H1 (cell line): ENCODE results near the gene CACNA1D. TPM values are rescaled to one million over a fixed set of nuclear protein-coding genes. Genes with fewer than 3 reads are reported as not detected.

Source experiments
- CTCF ChIA-PET: fragments of 300-600 bp; sonication (Branson Sonifier 250); formaldehyde crosslinking; loops from one replicate; lab custom pipeline; 2021; ENCODE audit not compliant: partially characterized antibody; lab: Charles Lee
- POLR2A ChIA-PET: fragments of 300-600 bp; sonication (Branson Sonifier 250); formaldehyde crosslinking; loops from one replicate; lab custom pipeline; 2021; ENCODE audit warnings: inconsistent platforms; ENCODE audit not compliant: partially characterized antibody; lab: Charles Lee
- DNase-seq, 2 experiments: peaks; one replicate each; pipeline versions ENCODE4 v3.0.0 to v3.0.0-alpha.2; 2010 to 2022; ENCODE audit warnings: low spot score in 2 of 2, low read depth in 1 of 2, mixed read lengths in 1 of 2
- FAIRE-seq: peaks from 2 replicates; lab custom pipeline; 2011; peaks lifted over from hg19 to GRCh38; lab: Jason Lieb, UNC
- H2AFZ ChIP-seq: 2 replicates; pipeline ENCODE4 v1.8.1; 2012; ENCODE audit warnings: low read length, inconsistent platforms
- H2AK5ac ChIP-seq: 2 replicates; pipeline ENCODE4 v1.6.1; 2013; ENCODE audit warnings: low read depth, low read length
- H2BK120ac ChIP-seq: replicated peaks from 2 replicates; pipeline ENCODE3; 2013; ENCODE audit warnings: low read depth, low read length, inconsistent platforms
- H2BK12ac ChIP-seq: 2 replicates; pipeline ENCODE4 v1.6.1; 2013; ENCODE audit warnings: low read depth, low read length
- H2BK15ac ChIP-seq: 2 replicates; pipeline ENCODE4 v1.6.1; 2013; ENCODE audit warnings: low read length
- H2BK20ac ChIP-seq: 2 replicates; pipeline ENCODE4 v1.6.1; 2013; ENCODE audit warnings: low read length
- H2BK5ac ChIP-seq: 2 replicates; pipeline ENCODE4 v1.6.1; 2013; ENCODE audit warnings: low read depth, low read length
- H3K14ac ChIP-seq: 2 replicates; pipeline ENCODE4 v1.6.1; 2013; ENCODE audit warnings: inconsistent platforms; ENCODE audit not compliant: insufficient read length
- H3K18ac ChIP-seq: 2 replicates; pipeline ENCODE4 v1.6.1; 2013; ENCODE audit warnings: low read length; ENCODE audit errors: extremely low read depth
- H3K23ac ChIP-seq: 2 replicates; pipeline ENCODE4 v1.6.1; 2013; ENCODE audit warnings: inconsistent platforms; ENCODE audit not compliant: insufficient read length
- H3K23me2 ChIP-seq: 2 replicates; pipeline ENCODE4 v1.6.1; 2013; ENCODE audit warnings: low read depth, low read length
- H3K27ac ChIP-seq: 2 replicates; pipeline ENCODE4 v1.6.1; 2011; ENCODE audit warnings: low read depth, low read length, inconsistent platforms
- H3K27me3 ChIP-seq, 4 experiments: replicated peaks in 1 of 4; 1 replicate in 1 of 4; 2 replicates in 3 of 4; pipeline versions ENCODE4 v1.6.1 to v1.8.1; 2011 to 2013; ENCODE audit warnings: low read length in 3 of 4, mild to moderate bottlenecking in 3 of 4, inconsistent platforms in 2 of 4, mixed read lengths in 2 of 4, moderate library complexity in 1 of 4; ENCODE audit not compliant: control insufficient read depth in 3 of 4, insufficient read depth in 3 of 4; ENCODE audit errors: extremely low read depth in 1 of 4
- H3K36me3 ChIP-seq, 4 experiments: 2 replicates each; pipeline versions ENCODE4 v1.6.1 to v1.8.1; 2011 to 2013; ENCODE audit warnings: mild to moderate bottlenecking in 4 of 4, low read length in 3 of 4, moderate library complexity in 2 of 4, control low read depth in 1 of 4, inconsistent platforms in 1 of 4; ENCODE audit not compliant: insufficient read depth in 4 of 4, control insufficient read depth in 2 of 4
- H3K4ac ChIP-seq: replicated peaks from 2 replicates; pipeline ENCODE3; 2013; ENCODE audit warnings: low read length, low read depth, mixed read lengths, inconsistent platforms; ENCODE audit not compliant: insufficient read length
- H3K4me1 ChIP-seq, 4 experiments: replicated peaks in 1 of 4; 1 replicate in 1 of 4; 2 replicates in 3 of 4; pipeline versions ENCODE4 v1.6.1 to v1.8.1; 2011 to 2013; ENCODE audit warnings: low read length in 3 of 4, inconsistent platforms in 2 of 4, mixed read lengths in 1 of 4; ENCODE audit not compliant: insufficient read depth in 4 of 4, control insufficient read depth in 3 of 4
- H3K4me2 ChIP-seq, 2 experiments: 2 replicates each; pipeline versions ENCODE4 v1.6.1 to v1.8.1; 2011 to 2013; ENCODE audit warnings: low read depth in 2 of 2, low read length in 2 of 2, control low read depth in 1 of 2, inconsistent platforms in 1 of 2, mild to moderate bottlenecking in 1 of 2; ENCODE audit not compliant: insufficient read depth in 1 of 2
- H3K4me3 ChIP-seq, 4 experiments: fragments of 200-600, 300-600 bp in 1 of 4; sonication (generic), shearing (Covaris generic), sonication (Bioruptor Twin) in 1 of 4; 2 replicates each; pipeline versions ENCODE4 v1.5.1 to v1.8.1; 2011 to 2016; ENCODE audit warnings: low read length in 4 of 4, low read depth in 3 of 4, control low read depth in 2 of 4, inconsistent platforms in 2 of 4, mild to moderate bottlenecking in 2 of 4, mixed read lengths in 1 of 4, moderate library complexity in 1 of 4; ENCODE audit not compliant: insufficient read depth in 2 of 4; ENCODE audit errors: extremely low read depth in 1 of 4
- H3K56ac ChIP-seq: replicated peaks from 2 replicates; pipeline ENCODE3; 2013; ENCODE audit warnings: low read depth, mild to moderate bottlenecking, mixed read lengths, low read length, inconsistent platforms; ENCODE audit not compliant: insufficient read length
- H3K79me1 ChIP-seq: 2 replicates; pipeline ENCODE4 v1.6.1; 2013; ENCODE audit warnings: low read depth, low read length, control low read depth
- H3K79me2 ChIP-seq, 2 experiments: 2 replicates each; pipeline versions ENCODE4 v1.6.1 to v1.8.1; 2012 to 2013; ENCODE audit warnings: low read length in 2 of 2, mild to moderate bottlenecking in 2 of 2, inconsistent platforms in 1 of 2; ENCODE audit not compliant: insufficient read depth in 2 of 2, control insufficient read depth in 1 of 2
- H3K9ac ChIP-seq, 4 experiments: replicated peaks in 1 of 4; 1 replicate in 1 of 4; 2 replicates in 3 of 4; pipeline versions ENCODE4 v1.6.1 to v1.8.1; 2011 to 2013; ENCODE audit warnings: low read depth in 3 of 4, low read length in 3 of 4, control low read depth in 2 of 4, mild to moderate bottlenecking in 2 of 4, moderate library complexity in 2 of 4, inconsistent platforms in 1 of 4; ENCODE audit errors: extremely low read depth in 1 of 4
- H3K9me3 ChIP-seq, 2 experiments: 2 replicates each; pipeline versions ENCODE4 v1.6.1 to v1.8.1; 2012 to 2013; ENCODE audit warnings: mild to moderate bottlenecking in 2 of 2, moderate library complexity in 2 of 2, control low read depth in 1 of 2, inconsistent platforms in 1 of 2, low read depth in 1 of 2, low read length in 1 of 2, mixed read lengths in 1 of 2; ENCODE audit not compliant: insufficient read depth in 2 of 2
- H4K20me1 ChIP-seq, 2 experiments: replicated peaks in 1 of 2; 2 replicates each; pipeline versions ENCODE3 to v1.8.1; 2011 to 2013; ENCODE audit warnings: inconsistent platforms in 2 of 2, low read length in 2 of 2, mild to moderate bottlenecking in 1 of 2; ENCODE audit not compliant: insufficient read depth in 2 of 2, control insufficient read depth in 1 of 2
- H4K5ac ChIP-seq: 2 replicates; pipeline ENCODE4 v1.6.1; 2013; ENCODE audit warnings: low read length, low read depth, mixed read lengths, inconsistent platforms; ENCODE audit not compliant: insufficient read length
- H4K8ac ChIP-seq: 2 replicates; pipeline ENCODE4 v1.8.0; 2013; ENCODE audit warnings: mild to moderate bottlenecking, moderate library complexity, low read length, inconsistent platforms; ENCODE audit not compliant: insufficient read depth; ENCODE audit errors: extremely low read depth
- H4K91ac ChIP-seq: replicated peaks from 2 replicates; pipeline ENCODE3; 2013; ENCODE audit warnings: low read length, mixed read lengths, inconsistent platforms; ENCODE audit not compliant: insufficient read length
- CBX5 ChIP-seq: fragments of 300-800, 300-1000 bp; sonication (generic); IDR thresholded peaks from 2 replicates; pipeline ENCODE4 v1.7.1; 2016; ENCODE audit warnings: antibody characterized with exemption, low read length, low read depth
- EGR1 ChIP-seq: IDR thresholded peaks from 2 replicates; pipeline ENCODE4 v1.6.1; 2011; ENCODE audit warnings: low read depth, low read length, borderline replicate concordance
- POLR2AphosphoS5 ChIP-seq: IDR thresholded peaks from 2 replicates; pipeline ENCODE4 v1.6.1; 2011; ENCODE audit warnings: low read depth, low read length
- RBBP5 ChIP-seq: IDR thresholded peaks from 2 replicates; pipeline ENCODE4 v1.7.1; 2012; ENCODE audit warnings: low read depth, mild to moderate bottlenecking, inconsistent platforms, low read length, moderate library complexity, borderline replicate concordance
- SIRT6 ChIP-seq: IDR thresholded peaks from one replicate; pipeline ENCODE4 v1.7.1; 2012; ENCODE audit warnings: low read length, inconsistent platforms
- SUZ12 ChIP-seq: fragments of 200-600 bp; sonication (generic); IDR thresholded peaks from 2 replicates; pipeline ENCODE4 v1.6.1; 2012; ENCODE audit warnings: mild to moderate bottlenecking, inconsistent platforms, low read length, moderate library complexity, mixed read lengths
- WGBS, 2 experiments: shearing (Covaris generic) in 1 of 2; methylation state at CpG; one replicate each; pipeline versions ENCODE4 v1.1.6 to v1.1.7; 2013 to 2015; ENCODE audit warnings: low lambda C conversion rate in 2 of 2, mixed read lengths in 2 of 2, inconsistent platforms in 1 of 2, low coverage in 1 of 2, missing lambda C conversion rate in 1 of 2; ENCODE audit not compliant: insufficient replicate concordance in 2 of 2, insufficient coverage in 1 of 2, insufficient read length in 1 of 2; ENCODE audit errors: extremely low coverage in 1 of 2, missing lambda C conversion rate in 1 of 2; 5-methylcytosine and 5-hydroxymethylcytosine counted together
- polyA plus RNA-seq, 7 experiments: library from polyadenylated mRNA; depleted of rRNA in 3 of 7; stranded (reverse) in 5 of 7; unstranded in 2 of 7; fragments of >200 nt in 5 of 7; fragments of 200-250 nt in 2 of 7; gene quantifications; 1 replicate in 5 of 7; 2 replicates in 1 of 7; 4 replicates in 1 of 7; pipeline versions ENCODE4 v1.2.1 to v1.2.3, GENCODE V29; 2011 to 2013; ENCODE audit warnings: missing spikeins in 2 of 7, mixed read lengths in 2 of 7
- total RNA-seq: library from RNA; stranded (reverse); fragmentation: NEBNext Ultra II Directional; extraction: Animal tissue kit (Norgen Biotek cat#: 25700); gene quantifications from 2 replicates; pipeline ENCODE4 v1.2.1, GENCODE V29; 2021

CACNA1D gene
- total and polyA plus RNA-seq, 2 of the 8 experiments (the other 6 are each of a cell fraction or from before 2014, with no cell fraction given), result 2.0 to 2.9 TPM

DNA sequence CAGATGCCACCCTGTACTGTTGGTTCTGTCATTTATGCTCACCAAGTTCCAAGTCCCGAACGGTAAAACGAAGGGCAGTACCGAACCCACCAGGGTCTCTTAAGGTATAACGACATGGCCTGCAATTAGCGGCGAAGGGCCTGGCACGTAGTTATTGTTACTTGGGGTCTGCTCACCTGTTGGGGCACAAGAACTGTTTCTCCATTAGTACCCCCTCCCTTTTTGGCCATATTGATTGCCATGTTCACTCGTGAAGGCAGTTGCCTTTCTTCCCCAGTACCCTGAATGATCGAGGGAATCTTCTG lies 352.4 kb downstream of the CACNA1D start:
- Histone ChIP-seq H4K8ac (peak overlapping the region; percentile 45; the same call in 1 of the 2 replicates), H3K23ac (no peak overlapping the region), H4K91ac (no peak overlapping the region), H3K4me2 (peak overlapping the region; percentile 69 to 90), H3K9me3 (no peaks in the 10 kb centered on the region), H2AFZ (no peak overlapping the region), H2BK15ac (no peak overlapping the region), H3K79me1 (peaks cover 10% of the 10 kb centered on the region), H3K36me3 (peaks cover 0 to 4% (median 2%) of the 10 kb centered on the region in 4 experiments; a peak in 3 of 8 replicates), H3K4me1 (peaks cover 17 to 30% (median 21%) of the 10 kb centered on the region in 4 experiments), H3K27ac (no peak overlapping the region), H4K5ac (no peak overlapping the region), H2BK120ac (no peak overlapping the region), H3K9ac (no peak overlapping the region; a peak in 1 of 7 replicates), H3K79me2 (no peaks in the 10 kb centered on the region; a peak in 1 of 4 replicates), H3K27me3 (peaks cover 3 to 16% (median 9%) of the 10 kb centered on the region in 4 experiments), H3K4me3 (peak overlapping the region; percentile 47 to 79 (median 72)), H3K56ac (no peak overlapping the region), H2BK12ac (no peak overlapping the region), H3K18ac (peak overlapping the region; percentile 73; the same call in 1 of the 2 replicates), H3K4ac (no peak overlapping the region), H2AK5ac (no peak overlapping the region), H2BK20ac (peak overlapping the region; percentile 61; the same call in 1 of the 2 replicates), H3K23me2 (peaks cover 10% of the 10 kb centered on the region), H4K20me1 (peaks cover 0 to 3% of the 10 kb centered on the region in 2 experiments), H2BK5ac (no peak overlapping the region), H3K14ac (no peak overlapping the region)
- 70% methylated on average over 10 of the region's 10 CpGs; no CpG with 5 or more reads in 1 of the 2 experiments for WGBS, 2 experiments
- ChIA-PET POLR2A (interaction anchor here (0.7 to 1.1 kb wide), 3 partner anchors 9 to 15 kb away, joined by 3 to 6 read pairs (median 4); no protein-coding TSS in a partner anchor), CTCF (interaction anchor here (0.9 to 1.9 kb wide), 2 partner anchors 11 to 12 kb away, joined by 3 to 7 read pairs; no protein-coding TSS in a partner anchor)
- no peak for DNase-seq
- TF ChIP-seq CBX5, result no peak
- TF ChIP-seq POLR2AphosphoS5, result no peak
- no peak for TF ChIP-seq RBBP5
- TF ChIP-seq EGR1, result no peak
- peak; percentile 9; the same call in 1 of the 2 replicates for TF ChIP-seq SUZ12
- TF ChIP-seq SIRT6, result no peak
- no peak for FAIRE-seq
